Measurements from ENCODE around the gene GMFB. TPM values are rescaled to one million over a fixed set of nuclear protein-coding genes. Genes with fewer than 3 reads are reported as not detected.

Gene GMFB
- total and polyA plus RNA-seq, 9 of the 15 experiments (the other 6 are each of a cell fraction or from before 2014, with no cell fraction given): 14.0 to 31.7 (median 20.5) TPM

DNA sequence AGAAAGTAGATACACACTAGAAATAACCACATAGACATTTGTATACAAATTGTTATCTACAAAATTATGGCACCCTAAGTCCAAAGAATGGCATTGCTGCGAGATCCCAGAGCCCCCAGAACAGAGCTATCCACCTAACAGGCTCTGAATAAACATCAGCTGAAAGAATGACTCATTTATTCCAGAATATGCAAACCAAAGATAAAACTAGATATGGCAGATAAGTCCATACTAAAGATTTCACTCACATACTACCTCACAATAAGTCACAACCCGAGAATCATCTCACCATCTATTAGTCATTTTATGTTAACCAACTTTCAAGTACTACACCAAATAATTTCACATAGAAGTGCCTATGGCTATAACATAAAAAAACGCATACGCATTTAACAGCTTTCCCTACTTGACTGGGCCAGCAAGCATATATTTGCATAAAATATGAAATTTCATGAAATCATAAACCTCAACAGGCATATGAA, 53.2 kb downstream of the GMFB start (continued):
- TF ChIP-seq, protein P1, sequence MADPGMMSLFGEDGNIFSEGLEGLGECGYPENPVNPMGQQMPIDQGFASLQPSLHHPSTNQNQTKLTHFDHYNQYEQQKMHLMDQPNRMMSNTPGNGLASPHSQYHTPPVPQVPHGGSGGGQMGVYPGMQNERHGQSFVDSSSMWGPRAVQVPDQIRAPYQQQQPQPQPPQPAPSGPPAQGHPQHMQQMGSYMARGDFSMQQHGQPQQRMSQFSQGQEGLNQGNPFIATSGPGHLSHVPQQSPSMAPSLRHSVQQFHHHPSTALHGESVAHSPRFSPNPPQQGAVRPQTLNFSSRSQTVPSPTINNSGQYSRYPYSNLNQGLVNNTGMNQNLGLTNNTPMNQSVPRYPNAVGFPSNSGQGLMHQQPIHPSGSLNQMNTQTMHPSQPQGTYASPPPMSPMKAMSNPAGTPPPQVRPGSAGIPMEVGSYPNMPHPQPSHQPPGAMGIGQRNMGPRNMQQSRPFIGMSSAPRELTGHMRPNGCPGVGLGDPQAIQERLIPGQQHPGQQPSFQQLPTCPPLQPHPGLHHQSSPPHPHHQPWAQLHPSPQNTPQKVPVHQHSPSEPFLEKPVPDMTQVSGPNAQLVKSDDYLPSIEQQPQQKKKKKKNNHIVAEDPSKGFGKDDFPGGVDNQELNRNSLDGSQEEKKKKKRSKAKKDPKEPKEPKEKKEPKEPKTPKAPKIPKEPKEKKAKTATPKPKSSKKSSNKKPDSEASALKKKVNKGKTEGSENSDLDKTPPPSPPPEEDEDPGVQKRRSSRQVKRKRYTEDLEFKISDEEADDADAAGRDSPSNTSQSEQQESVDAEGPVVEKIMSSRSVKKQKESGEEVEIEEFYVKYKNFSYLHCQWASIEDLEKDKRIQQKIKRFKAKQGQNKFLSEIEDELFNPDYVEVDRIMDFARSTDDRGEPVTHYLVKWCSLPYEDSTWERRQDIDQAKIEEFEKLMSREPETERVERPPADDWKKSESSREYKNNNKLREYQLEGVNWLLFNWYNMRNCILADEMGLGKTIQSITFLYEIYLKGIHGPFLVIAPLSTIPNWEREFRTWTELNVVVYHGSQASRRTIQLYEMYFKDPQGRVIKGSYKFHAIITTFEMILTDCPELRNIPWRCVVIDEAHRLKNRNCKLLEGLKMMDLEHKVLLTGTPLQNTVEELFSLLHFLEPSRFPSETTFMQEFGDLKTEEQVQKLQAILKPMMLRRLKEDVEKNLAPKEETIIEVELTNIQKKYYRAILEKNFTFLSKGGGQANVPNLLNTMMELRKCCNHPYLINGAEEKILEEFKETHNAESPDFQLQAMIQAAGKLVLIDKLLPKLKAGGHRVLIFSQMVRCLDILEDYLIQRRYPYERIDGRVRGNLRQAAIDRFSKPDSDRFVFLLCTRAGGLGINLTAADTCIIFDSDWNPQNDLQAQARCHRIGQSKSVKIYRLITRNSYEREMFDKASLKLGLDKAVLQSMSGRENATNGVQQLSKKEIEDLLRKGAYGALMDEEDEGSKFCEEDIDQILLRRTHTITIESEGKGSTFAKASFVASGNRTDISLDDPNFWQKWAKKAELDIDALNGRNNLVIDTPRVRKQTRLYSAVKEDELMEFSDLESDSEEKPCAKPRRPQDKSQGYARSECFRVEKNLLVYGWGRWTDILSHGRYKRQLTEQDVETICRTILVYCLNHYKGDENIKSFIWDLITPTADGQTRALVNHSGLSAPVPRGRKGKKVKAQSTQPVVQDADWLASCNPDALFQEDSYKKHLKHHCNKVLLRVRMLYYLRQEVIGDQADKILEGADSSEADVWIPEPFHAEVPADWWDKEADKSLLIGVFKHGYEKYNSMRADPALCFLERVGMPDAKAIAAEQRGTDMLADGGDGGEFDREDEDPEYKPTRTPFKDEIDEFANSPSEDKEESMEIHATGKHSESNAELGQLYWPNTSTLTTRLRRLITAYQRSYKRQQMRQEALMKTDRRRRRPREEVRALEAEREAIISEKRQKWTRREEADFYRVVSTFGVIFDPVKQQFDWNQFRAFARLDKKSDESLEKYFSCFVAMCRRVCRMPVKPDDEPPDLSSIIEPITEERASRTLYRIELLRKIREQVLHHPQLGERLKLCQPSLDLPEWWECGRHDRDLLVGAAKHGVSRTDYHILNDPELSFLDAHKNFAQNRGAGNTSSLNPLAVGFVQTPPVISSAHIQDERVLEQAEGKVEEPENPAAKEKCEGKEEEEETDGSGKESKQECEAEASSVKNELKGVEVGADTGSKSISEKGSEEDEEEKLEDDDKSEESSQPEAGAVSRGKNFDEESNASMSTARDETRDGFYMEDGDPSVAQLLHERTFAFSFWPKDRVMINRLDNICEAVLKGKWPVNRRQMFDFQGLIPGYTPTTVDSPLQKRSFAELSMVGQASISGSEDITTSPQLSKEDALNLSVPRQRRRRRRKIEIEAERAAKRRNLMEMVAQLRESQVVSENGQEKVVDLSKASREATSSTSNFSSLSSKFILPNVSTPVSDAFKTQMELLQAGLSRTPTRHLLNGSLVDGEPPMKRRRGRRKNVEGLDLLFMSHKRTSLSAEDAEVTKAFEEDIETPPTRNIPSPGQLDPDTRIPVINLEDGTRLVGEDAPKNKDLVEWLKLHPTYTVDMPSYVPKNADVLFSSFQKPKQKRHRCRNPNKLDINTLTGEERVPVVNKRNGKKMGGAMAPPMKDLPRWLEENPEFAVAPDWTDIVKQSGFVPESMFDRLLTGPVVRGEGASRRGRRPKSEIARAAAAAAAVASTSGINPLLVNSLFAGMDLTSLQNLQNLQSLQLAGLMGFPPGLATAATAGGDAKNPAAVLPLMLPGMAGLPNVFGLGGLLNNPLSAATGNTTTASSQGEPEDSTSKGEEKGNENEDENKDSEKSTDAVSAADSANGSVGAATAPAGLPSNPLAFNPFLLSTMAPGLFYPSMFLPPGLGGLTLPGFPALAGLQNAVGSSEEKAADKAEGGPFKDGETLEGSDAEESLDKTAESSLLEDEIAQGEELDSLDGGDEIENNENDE (IDR thresholded peaks at IDR 0.05; ENCODE audit: low read depth, low read length): no peak
- no peak for TF ChIP-seq CCNT2 (IDR thresholded peaks at IDR 0.05; ENCODE audit: borderline replicate concordance, extremely low read depth, insufficient read length, low read depth, low read length)
- TF ChIP-seq, protein P2, sequence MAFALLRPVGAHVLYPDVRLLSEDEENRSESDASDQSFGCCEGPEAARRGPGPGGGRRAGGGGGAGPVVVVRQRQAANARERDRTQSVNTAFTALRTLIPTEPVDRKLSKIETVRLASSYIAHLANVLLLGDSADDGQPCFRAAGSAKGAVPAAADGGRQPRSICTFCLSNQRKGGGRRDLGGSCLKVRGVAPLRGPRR (CRISPR knock-in tag; IDR thresholded peaks at IDR 0.05): no peak
- no peak for TF ChIP-seq ZNF696 (CRISPR knock-in tag; conservative IDR thresholded peaks at IDR 0.05)
- TF ChIP-seq ZBTB33 (CRISPR knock-in tag; IDR thresholded peaks at IDR 0.05): no peak
- no peak for TF ChIP-seq CREBBP (IDR thresholded peaks at IDR 0.05; ENCODE audit: low read depth, low read length)
- TF ChIP-seq PML (IDR thresholded peaks at IDR 0.05; ENCODE audit: low read length): peak; percentile 65; the same call in 1 of the 2 replicates
- no peak for TF ChIP-seq MYBL2 (IDR thresholded peaks at IDR 0.05; ENCODE audit: low read depth)
- TF ChIP-seq MYBL2 (CRISPR knock-in tag; IDR thresholded peaks at IDR 0.05; ENCODE audit: borderline replicate concordance): no peak
- TF ChIP-seq TEAD2 (tag; IDR thresholded peaks at IDR 0.05): no peak
- no peak for TF ChIP-seq NCOA1 (IDR thresholded peaks at IDR 0.05; ENCODE audit: low read depth)
- TF ChIP-seq MEF2D (tag; conservative IDR thresholded peaks at IDR 0.05; ENCODE audit: low read depth): no peak
- TF ChIP-seq VEZF1 (CRISPR knock-in tag; IDR thresholded peaks at IDR 0.05): peak; percentile 26; the same call in 1 of the 2 replicates
